Coronary artery (tissue), 2 donors: Measurements from ENCODE around the gene NCF2.

ENCODE experiments used
- DNase-seq: peaks from one replicate; pipeline ENCODE4 v3.0.0-alpha.2; 2017; ENCODE audit warnings: low spot score
- H3K27ac ChIP-seq, 2 donors: fragments of 200-600 bp; sonication (generic); one replicate each; pipeline ENCODE4 v1.5.1; 2016 to 2019
- H3K4me3 ChIP-seq: fragments of 200-600 bp; sonication (generic); 2 replicates; pipeline ENCODE4 v1.5.1; 2016; ENCODE audit warnings: mild to moderate bottlenecking, moderate library complexity
- CTCF ChIP-seq: fragments of 200-600 bp; sonication (generic); IDR thresholded peaks from one replicate; pipeline ENCODE4 v1.5.1; 2019; ENCODE audit warnings: antibody characterized with exemption

Gene NCF2

GRCh38 chr1:183609759-183610452 is 19.6 kb upstream of the NCF2 start:
- TF ChIP-seq CTCF: no peak
- peak; percentile 78 for DNase-seq
- peak overlapping the region; percentile 35 for H3K4me3 ChIP-seq
- peak overlapping the region; percentile 77 to 87 for H3K27ac ChIP-seq

- peak overlapping the region; percentile 77 to 87 for H3K27ac ChIP-seq
- peak overlapping the region; percentile 35 for H3K4me3 ChIP-seq
- DNase-seq: peak; percentile 83
- no peak for TF ChIP-seq CTCF
Measured at GRCh38 chr1:183609313-183609712, 19.1 kb upstream of the NCF2 start.

GRCh38 chr1:183607322-183607980 is 17.2 kb upstream of the NCF2 start:
- no peak for TF ChIP-seq CTCF
- DNase-seq: no peak
- H3K27ac ChIP-seq: peak overlapping the region in 1 of 2 donors; percentile 77
- H3K4me3 ChIP-seq: no peak overlapping the region

GRCh38 chr1:183605904-183606303 is 15.6 kb upstream of the NCF2 start:
- no peak for DNase-seq
- no peak overlapping the region for H3K4me3 ChIP-seq
- no peak for TF ChIP-seq CTCF
- H3K27ac ChIP-seq: no peak overlapping the region

- no peak for TF ChIP-seq CTCF
- Histone ChIP-seq H3K4me3 (no peak overlapping the region), H3K27ac (peak overlapping the region in 1 of 2 donors; percentile 51)
- DNase-seq: no peak
Measured at GRCh38 chr1:183604815-183605214, 14.6 kb upstream of the NCF2 start.

- Histone ChIP-seq H3K4me3 (no peak overlapping the region), H3K27ac (peak overlapping the region in 1 of 2 donors; percentile 51)
- no peak for DNase-seq
- TF ChIP-seq CTCF: no peak
Measured at GRCh38 chr1:183604038-183604808, 14.0 kb upstream of the NCF2 start.
